Erythroblast (primary cell): ENCODE measurements around the gene HLA-DQB1.
"Not testable (repeated sequence)": the region's sequence is repeated elsewhere in the genome, so short reads cannot be mapped to it uniquely, and the experiment has no call there.

Experiments
- DNase-seq, 2 experiments: peaks; one replicate each; lab custom pipeline; 2025; lab: John Stamatoyannopoulos, UW
- GATA1 ChIP-seq: IDR thresholded peaks from 2 replicates; pipeline ENCODE4 v1.6.1; 2011; ENCODE audit warnings: low read depth, mild to moderate bottlenecking, control low read depth, low read length, moderate library complexity
- POLR2A ChIP-seq: IDR thresholded peaks from 2 replicates; pipeline ENCODE4 v1.6.1; 2011; ENCODE audit warnings: mild to moderate bottlenecking, low read length

The HLA-DQB1 gene

GRCh38 chr6:32643904-32644303 is 22.6 kb downstream of the HLA-DQB1 start:
- TF ChIP-seq POLR2A (no peak), GATA1 (no peak)
- no peak for DNase-seq

GRCh38 chr6:32642720-32643106 is 23.7 kb downstream of the HLA-DQB1 start:
- DNase-seq: no peak
- TF ChIP-seq GATA1: no peak
- TF ChIP-seq POLR2A: no peak

GRCh38 chr6:32641785-32642719 is 24.4 kb downstream of the HLA-DQB1 start:
- DNase-seq: not testable (repeated sequence)

- DNase-seq: no peak
- no peak for TF ChIP-seq POLR2A
- no peak for TF ChIP-seq GATA1
Observed at GRCh38 chr6:32641122-32641521, 25.3 kb downstream of the HLA-DQB1 start.

GRCh38 chr6:32639440-32640394 is 26.7 kb downstream of the HLA-DQB1 start:
- DNase-seq: no peak
- TF ChIP-seq POLR2A: no peak
- TF ChIP-seq GATA1: no peak

GRCh38 chr6:32638532-32639219 is 27.8 kb downstream of the HLA-DQB1 start:
- TF ChIP-seq GATA1 (no peak), POLR2A (no peak)
- DNase-seq: no peak

GRCh38 chr6:32637883-32638282 is 28.6 kb downstream of the HLA-DQB1 start:
- DNase-seq: no peak
- no peak for TF ChIP-seq GATA1
- no peak for TF ChIP-seq POLR2A

GRCh38 chr6:32637219-32637880 is 29.1 kb downstream of the HLA-DQB1 start, which contains the start of gene HLA-DQA1:
TSS of gene HLA-DQA1 (plus strand) at chr6:32637406. CDS start at chr6:32637459, 53 bp downstream.
- no peak for TF ChIP-seq POLR2A
- no peak for TF ChIP-seq GATA1
- no peak for DNase-seq

GRCh38 chr6:32635526-32636123 is 30.8 kb downstream of the HLA-DQB1 start:
- DNase-seq: no peak
- TF ChIP-seq POLR2A: no peak
- TF ChIP-seq GATA1: no peak

GRCh38 chr6:32629793-32630192 is 36.7 kb downstream of the HLA-DQB1 start:
- not testable (repeated sequence) for DNase-seq

GRCh38 chr6:32627831-32628230 is 38.6 kb downstream of the HLA-DQB1 start:
- no peak for DNase-seq
- TF ChIP-seq GATA1 (no peak), POLR2A (no peak)

GRCh38 chr6:32627249-32627648 is 39.2 kb downstream of the HLA-DQB1 start:
- TF ChIP-seq GATA1: no peak
- no peak for TF ChIP-seq POLR2A
- no peak for DNase-seq
